OCI-LY3 (cell line): ENCODE data around the gene CPXM2.

ENCODE experiments used
- CTCF ChIP-seq: fragments of 200-600, 300-600 bp; sonication (generic); IDR thresholded peaks from 2 replicates; pipeline ENCODE4 v1.5.1; 2014; ENCODE audit warnings: antibody characterized with exemption, low read length, low read depth
- EZH2phosphoT487 ChIP-seq: fragments of 200-600 bp; shearing (Covaris generic); IDR thresholded peaks from 2 replicates; pipeline ENCODE4 v1.6.1; 2018; ENCODE audit warnings: antibody characterized with exemption, mixed run types, low read depth

GRCh38 chr10:123901621-123902020 lies 10.0 kb upstream of the CPXM2 start:
- TF ChIP-seq CTCF (no peak), EZH2phosphoT487 (no peak)
